ENCODE data around the gene PTGS1.

The PTGS1 gene

GRCh38 chr9:122376796-122377195 lies 6.0 kb downstream of the PTGS1 start:
- no peak for DNase-seq

- no peak for DNase-seq
Observed at GRCh38 chr9:122377241-122378164, 6.7 kb downstream of the PTGS1 start.

- no peak for DNase-seq
Observed at GRCh38 chr9:122378236-122378635, 7.4 kb downstream of the PTGS1 start.

GRCh38 chr9:122379340-122379739 lies 8.5 kb downstream of the PTGS1 start:
- DNase-seq: no peak

- DNase-seq: no peak
Observed at GRCh38 chr9:122380293-122380692, 9.5 kb downstream of the PTGS1 start.

- no peak for DNase-seq
Observed at GRCh38 chr9:122381206-122381950, 10.6 kb downstream of the PTGS1 start.

GRCh38 chr9:122382901-122383850 lies 12.4 kb downstream of the PTGS1 start:
- no peak for DNase-seq

GRCh38 chr9:122383992-122384461 lies 13.2 kb downstream of the PTGS1 start:
- no peak for DNase-seq

GRCh38 chr9:122386311-122386872 lies 15.6 kb downstream of the PTGS1 start:
- DNase-seq: no peak

- no peak for DNase-seq
Observed at GRCh38 chr9:122387536-122387935, 16.7 kb downstream of the PTGS1 start.

GRCh38 chr9:122389195-122389594 lies 18.4 kb downstream of the PTGS1 start:
- no peak for DNase-seq

GRCh38 chr9:122389799-122390481 lies 19.1 kb downstream of the PTGS1 start:
- no peak for DNase-seq

GRCh38 chr9:122392284-122392683 lies 21.5 kb downstream of the PTGS1 start:
- no peak for DNase-seq

- DNase-seq: no peak
Observed at GRCh38 chr9:122392714-122393113, 21.9 kb downstream of the PTGS1 start.

GRCh38 chr9:122393284-122393983 lies 22.6 kb downstream of the PTGS1 start:
- DNase-seq: no peak

GRCh38 chr9:122394265-122395125 lies 23.7 kb downstream of the PTGS1 start:
- no peak for DNase-seq

GRCh38 chr9:122396614-122397148 lies 25.9 kb downstream of the PTGS1 start:
- DNase-seq: no peak

- DNase-seq: no peak
Observed at GRCh38 chr9:122397749-122398148, 26.9 kb downstream of the PTGS1 start.

GRCh38 chr9:122398371-122398924 lies 27.6 kb downstream of the PTGS1 start:
- DNase-seq: no peak
